HepG2 (cell line): Measurements from ENCODE around the gene DTNA. TPM values are rescaled to one million over a fixed set of nuclear protein-coding genes. Genes with fewer than 3 reads are reported as not detected.

Experiments
- DZIP1 ChIP-seq: sonication (generic); formaldehyde crosslinking; IDR thresholded peaks from 2 replicates; pipeline ENCODE4 v1.5.0; 2020; ENCODE audit warnings: mild to moderate bottlenecking, missing genetic modification reagents
- GPBP1L1 ChIP-seq: sonication (generic); formaldehyde crosslinking; IDR thresholded peaks from 2 replicates; pipeline ENCODE4 v1.5.0; 2020; ENCODE audit warnings: mild to moderate bottlenecking, missing genetic modification reagents
- GTF2F1 ChIP-seq: fragments of 150-350 bp; IDR thresholded peaks from 2 replicates; pipeline ENCODE4 v1.6.1; 2014; ENCODE audit warnings: low read length
- JUN ChIP-seq: sonication (generic); formaldehyde crosslinking; IDR thresholded peaks from 2 replicates; pipeline ENCODE4 v1.4.0; 2020; ENCODE audit warnings: mild to moderate bottlenecking, missing genetic modification reagents
- KDM6A ChIP-seq: IDR thresholded peaks from 2 replicates; pipeline ENCODE4 v1.6.1; 2016; ENCODE audit warnings: low read depth
- KLF11 ChIP-seq: IDR thresholded peaks from 2 replicates; pipeline ENCODE4 v1.6.1; 2016; ENCODE audit warnings: missing compliant biosample characterization
- MIER3 ChIP-seq: IDR thresholded peaks from 2 replicates; pipeline ENCODE4 v1.6.1; 2016; ENCODE audit warnings: missing compliant biosample characterization, borderline replicate concordance
- NCOA5 ChIP-seq: sonication (generic); formaldehyde crosslinking; IDR thresholded peaks from 2 replicates; pipeline ENCODE4 v1.4.0; 2020; ENCODE audit warnings: missing genetic modification reagents
- NFE2 ChIP-seq: sonication (generic); formaldehyde crosslinking; IDR thresholded peaks from 2 replicates; pipeline ENCODE4 v1.4.0; 2020; ENCODE audit warnings: missing genetic modification reagents
- NR2F2 ChIP-seq: IDR thresholded peaks from 2 replicates; pipeline ENCODE4 v1.6.1; 2012; ENCODE audit warnings: low read depth, inconsistent platforms, borderline replicate concordance
- PITX1 ChIP-seq: sonication (generic); formaldehyde crosslinking; IDR thresholded peaks from 2 replicates; pipeline ENCODE4 v1.5.1; 2020; ENCODE audit warnings: mild to moderate bottlenecking, missing genetic modification reagents
- RELA ChIP-seq: sonication (generic); formaldehyde crosslinking; IDR thresholded peaks from 2 replicates; pipeline ENCODE4 v1.4.0; 2020; ENCODE audit warnings: missing genetic modification reagents
- SMAD1 ChIP-seq: sonication (generic); formaldehyde crosslinking; IDR thresholded peaks from 2 replicates; pipeline ENCODE4 v1.4.0; 2020; ENCODE audit warnings: missing genetic modification reagents, low read depth, mild to moderate bottlenecking, borderline replicate concordance
- SOX6 ChIP-seq, 2 experiments: fragments of 450-650 bp in 1 of 2; sonication (generic) in 1 of 2; formaldehyde crosslinking in 1 of 2; IDR thresholded peaks; 2 replicates each; pipeline versions ENCODE4 v1.4.0 to v1.6.1; 2017 to 2020; ENCODE audit warnings: antibody characterized with exemption in 1 of 2, mild to moderate bottlenecking in 1 of 2, missing genetic modification reagents in 1 of 2
- TBX2 ChIP-seq: sonication (generic); formaldehyde crosslinking; IDR thresholded peaks from 2 replicates; pipeline ENCODE4 v1.5.0; 2020; ENCODE audit warnings: missing genetic modification reagents, mild to moderate bottlenecking, borderline replicate concordance
- ZBTB7B ChIP-seq: sonication (generic); formaldehyde crosslinking; IDR thresholded peaks from 2 replicates; pipeline ENCODE4 v1.4.0; 2020; ENCODE audit warnings: missing genetic modification reagents
- ZNF143 ChIP-seq: sonication (generic); formaldehyde crosslinking; IDR thresholded peaks from 2 replicates; pipeline ENCODE4 v1.4.0; 2020; ENCODE audit warnings: missing genetic modification reagents
- ZNF230 ChIP-seq: sonication (generic); formaldehyde crosslinking; IDR thresholded peaks from 2 replicates; pipeline ENCODE4 v1.4.0; 2020; ENCODE audit warnings: mild to moderate bottlenecking, missing genetic modification reagents
- ZNF567 ChIP-seq: sonication (generic); formaldehyde crosslinking; IDR thresholded peaks from 2 replicates; pipeline ENCODE4 v1.8.1; 2023; ENCODE audit warnings: mild to moderate bottlenecking, missing genetic modification reagents, borderline replicate concordance
- ZNF609 ChIP-seq: sonication (generic); formaldehyde crosslinking; IDR thresholded peaks from 2 replicates; pipeline ENCODE4 v1.4.0; 2020; ENCODE audit warnings: mild to moderate bottlenecking, missing genetic modification reagents, borderline replicate concordance
- ZNF674 ChIP-seq: sonication (generic); formaldehyde crosslinking; IDR thresholded peaks from 2 replicates; pipeline ENCODE4 v1.5.0; 2020; ENCODE audit warnings: low read depth, mild to moderate bottlenecking, missing genetic modification reagents
- ZNF772 ChIP-seq: sonication (generic); formaldehyde crosslinking; IDR thresholded peaks from 2 replicates; pipeline ENCODE4 v1.5.0; 2020; ENCODE audit warnings: mild to moderate bottlenecking, missing genetic modification reagents
- ZSCAN22 ChIP-seq: sonication (generic); formaldehyde crosslinking; IDR thresholded peaks from 2 replicates; pipeline ENCODE4 v1.4.0; 2020; ENCODE audit warnings: mild to moderate bottlenecking, missing genetic modification reagents
- ZSCAN29 ChIP-seq: sonication (generic); formaldehyde crosslinking; conservative IDR thresholded peaks from 2 replicates; pipeline ENCODE4 v1.4.0; 2020; ENCODE audit warnings: mild to moderate bottlenecking, missing genetic modification reagents
- polyA plus RNA-seq, 8 experiments: library from polyadenylated mRNA; depleted of rRNA in 3 of 8; stranded (reverse) in 7 of 8; unstranded in 1 of 8; fragments of >200 nt; fragmentation: Illumina TruSeq in 4 of 8; extraction: Trizol in 4 of 8; gene quantifications; 2 replicates each; pipeline versions ENCODE4 v1.2.1 to v1.2.3, GENCODE V29; 2011 to 2016; ENCODE audit warnings: low read depth in 4 of 8, missing spikeins in 1 of 8, mixed read lengths in 1 of 8; ENCODE audit not compliant: insufficient read depth in 1 of 8
- total RNA-seq, 5 experiments: library from RNA; depleted of rRNA; stranded (reverse); fragments of >200 nt; fragmentation: Illumina TruSeq; extraction: Trizol; gene quantifications; 2 replicates each; pipeline ENCODE4 v1.2.3, GENCODE V29; 2016; ENCODE audit warnings: low read depth in 1 of 5

DTNA gene
- total and polyA plus RNA-seq, 2 of the 13 experiments (the other 11 are each of a cell fraction or from before 2014, with no cell fraction given), result 8.5 to 29.0 TPM

- TF ChIP-seq ZNF609 (CRISPR knock-in tag) (peak; percentile 79), NFE2 (peak; percentile 67), TBX2 (peak; percentile 51; the same call in 1 of the 2 replicates), ZNF143 (CRISPR knock-in tag) (no peak), ZNF230 (CRISPR knock-in tag) (no peak), SMAD1 (CRISPR knock-in tag) (no peak), ZNF674 (CRISPR knock-in tag) (no peak), NR2F2 (peak; percentile 84; the same call in 1 of the 2 replicates), KDM6A (peak; percentile 68), JUN (CRISPR knock-in tag) (peak; percentile 95), ZBTB7B (CRISPR knock-in tag) (peak; percentile 70), PITX1 (CRISPR knock-in tag) (peak; percentile 97), ZNF772 (peak; percentile 43; the same call in 1 of the 2 replicates), MIER3 (peak; percentile 28; the same call in 1 of the 2 replicates), ZNF567 (CRISPR knock-in tag) (no peak), ZSCAN29 (CRISPR knock-in tag) (peak; percentile 58; the same call in 1 of the 2 replicates), KLF11 (CRISPR knock-in tag) (0 out of 2 replicates have a peak, but pooled peaks have one; percentile 55), GTF2F1 (no peak), GPBP1L1 (no peak), ZSCAN22 (no peak), RELA (CRISPR knock-in tag) (no peak), NCOA5 (no peak), SOX6 (IDR thresholded peaks at IDR 0.05) (no peak), SOX6 (CRISPR knock-in tag; IDR thresholded peaks at IDR 0.05) (peak; percentile 50; the same call in 1 of the 2 replicates), DZIP1 (CRISPR knock-in tag) (no peak)
Observed at GRCh38 chr18:34929336-34929780, 219.3 kb downstream of the DTNA start (continued).
